GM12878 (cell line): Measurements from ENCODE around the gene TBCE. TPM values are rescaled to one million over a fixed set of nuclear protein-coding genes. Genes with fewer than 3 reads are reported as not detected.

ENCODE experiments used
- CEBPB ChIP-seq, 2 experiments: fragments of 150-350 bp in 1 of 2; IDR thresholded peaks; 2 replicates each; pipeline ENCODE4 v1.6.1; 2012 to 2014; ENCODE audit warnings: low read depth in 2 of 2, low read length in 2 of 2, borderline replicate concordance in 1 of 2, inconsistent platforms in 1 of 2
- HDAC2 ChIP-seq: fragments of 200-600 bp; sonication (generic); IDR thresholded peaks from 2 replicates; pipeline ENCODE4 v1.6.1; 2017
- IRF4 ChIP-seq: IDR thresholded peaks from 2 replicates; pipeline ENCODE4 v1.6.1; 2011; ENCODE audit warnings: low read depth, low read length
- MTA2 ChIP-seq: fragments of 450-650 bp; IDR thresholded peaks from 2 replicates; pipeline ENCODE4 v1.6.1; 2016; ENCODE audit warnings: low read depth, mild to moderate bottlenecking, moderate library complexity
- SPI1 ChIP-seq: IDR thresholded peaks from 2 replicates; pipeline ENCODE4 v1.6.1; 2011; ENCODE audit warnings: low read depth, mild to moderate bottlenecking, low read length, moderate library complexity, borderline replicate concordance; ENCODE audit not compliant: insufficient read depth
- polyA plus RNA-seq, 11 experiments: library from polyadenylated mRNA; depleted of rRNA in 4 of 11; unstranded in 6 of 11; stranded (reverse) in 5 of 11; fragments of >200 nt; fragmentation: Nextera tagmentation in 4 of 11; fragmentation: Illumina TruSeq in 1 of 11; extraction: Ambion mirVana in 4 of 11; extraction: Trizol in 1 of 11; gene quantifications; 1 replicate in 1 of 11; 2 replicates in 10 of 11; pipeline versions ENCODE4 v1.2.1 to v1.2.3, GENCODE V29; 2011 to 2016; ENCODE audit warnings: inconsistent platforms in 2 of 11, missing spikeins in 2 of 11, low read depth in 1 of 11
- total RNA-seq, 4 experiments: library from RNA; depleted of rRNA in 3 of 4; stranded (reverse); fragments of >200 nt in 3 of 4; fragmentation: Illumina TruSeq in 1 of 4; extraction: Trizol in 1 of 4; gene quantifications; 2 replicates each; pipeline versions ENCODE4 v1.2.1 to v1.2.3, GENCODE V29; 2013 to 2021
- TF ChIP-seq, protein P1 (sequence below): fragments of 450-650 bp; IDR thresholded peaks from 2 replicates; pipeline ENCODE4 v1.6.1; 2017; ENCODE audit warnings: mild to moderate bottlenecking, moderate library complexity
- TF ChIP-seq, protein P2 (sequence below): fragments of 450-650 bp; formaldehyde crosslinking; IDR thresholded peaks from 2 replicates; pipeline ENCODE4 v1.4.0; 2022; ENCODE audit warnings: mild to moderate bottlenecking, moderate library complexity

The TBCE gene
- total and polyA plus RNA-seq, 10 of the 15 experiments (the other 5 are each of a cell fraction or from before 2014, with no cell fraction given), result 22.7 to 48.7 (median 29.2) TPM

DNA sequence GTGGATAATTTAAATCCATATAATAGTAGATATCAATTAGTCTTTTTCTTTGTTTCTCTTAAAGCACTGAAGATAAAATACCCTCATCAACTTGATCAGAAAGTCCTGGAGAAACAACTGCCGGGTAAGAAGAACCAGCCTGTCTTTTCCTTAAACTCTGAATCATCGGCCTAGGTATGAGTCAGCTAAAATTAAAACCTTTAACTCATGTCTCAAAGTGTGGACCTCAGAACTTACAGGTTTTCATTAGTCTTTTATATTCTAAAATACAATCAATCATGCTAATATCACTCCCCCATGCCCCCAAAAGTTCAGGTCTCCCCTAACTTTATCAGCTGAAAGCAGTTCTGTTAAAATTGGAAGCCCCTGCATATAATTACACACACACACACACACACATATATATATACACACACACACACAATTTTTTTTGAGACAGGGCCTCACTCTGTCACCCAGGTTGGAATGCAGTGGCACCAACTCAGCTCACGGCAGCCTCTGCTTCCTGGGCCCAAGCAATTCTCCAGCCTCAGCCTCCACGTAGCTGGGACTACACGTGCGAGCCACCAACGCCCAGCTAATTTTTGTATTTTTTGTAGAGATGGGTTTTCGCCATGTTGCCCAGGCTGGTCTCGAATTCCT lies 75.7 kb downstream of the TBCE start (continued):
- TF ChIP-seq, protein P1, sequence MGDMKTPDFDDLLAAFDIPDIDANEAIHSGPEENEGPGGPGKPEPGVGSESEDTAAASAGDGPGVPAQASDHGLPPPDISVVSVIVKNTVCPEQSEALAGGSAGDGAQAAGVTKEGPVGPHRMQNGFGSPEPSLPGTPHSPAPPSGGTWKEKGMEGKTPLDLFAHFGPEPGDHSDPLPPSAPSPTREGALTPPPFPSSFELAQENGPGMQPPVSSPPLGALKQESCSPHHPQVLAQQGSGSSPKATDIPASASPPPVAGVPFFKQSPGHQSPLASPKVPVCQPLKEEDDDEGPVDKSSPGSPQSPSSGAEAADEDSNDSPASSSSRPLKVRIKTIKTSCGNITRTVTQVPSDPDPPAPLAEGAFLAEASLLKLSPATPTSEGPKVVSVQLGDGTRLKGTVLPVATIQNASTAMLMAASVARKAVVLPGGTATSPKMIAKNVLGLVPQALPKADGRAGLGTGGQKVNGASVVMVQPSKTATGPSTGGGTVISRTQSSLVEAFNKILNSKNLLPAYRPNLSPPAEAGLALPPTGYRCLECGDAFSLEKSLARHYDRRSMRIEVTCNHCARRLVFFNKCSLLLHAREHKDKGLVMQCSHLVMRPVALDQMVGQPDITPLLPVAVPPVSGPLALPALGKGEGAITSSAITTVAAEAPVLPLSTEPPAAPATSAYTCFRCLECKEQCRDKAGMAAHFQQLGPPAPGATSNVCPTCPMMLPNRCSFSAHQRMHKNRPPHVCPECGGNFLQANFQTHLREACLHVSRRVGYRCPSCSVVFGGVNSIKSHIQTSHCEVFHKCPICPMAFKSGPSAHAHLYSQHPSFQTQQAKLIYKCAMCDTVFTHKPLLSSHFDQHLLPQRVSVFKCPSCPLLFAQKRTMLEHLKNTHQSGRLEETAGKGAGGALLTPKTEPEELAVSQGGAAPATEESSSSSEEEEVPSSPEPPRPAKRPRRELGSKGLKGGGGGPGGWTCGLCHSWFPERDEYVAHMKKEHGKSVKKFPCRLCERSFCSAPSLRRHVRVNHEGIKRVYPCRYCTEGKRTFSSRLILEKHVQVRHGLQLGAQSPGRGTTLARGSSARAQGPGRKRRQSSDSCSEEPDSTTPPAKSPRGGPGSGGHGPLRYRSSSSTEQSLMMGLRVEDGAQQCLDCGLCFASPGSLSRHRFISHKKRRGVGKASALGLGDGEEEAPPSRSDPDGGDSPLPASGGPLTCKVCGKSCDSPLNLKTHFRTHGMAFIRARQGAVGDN, result no peak
- TF ChIP-seq CEBPB (IDR thresholded peaks at IDR 0.05; ENCODE audit: borderline replicate concordance in 1 of 2, low read depth in 2 of 2, low read length in 2 of 2) (no peak), HDAC2 (no peak), MTA2 (no peak), SPI1 (no peak), IRF4 (no peak)
- TF ChIP-seq, protein P2, sequence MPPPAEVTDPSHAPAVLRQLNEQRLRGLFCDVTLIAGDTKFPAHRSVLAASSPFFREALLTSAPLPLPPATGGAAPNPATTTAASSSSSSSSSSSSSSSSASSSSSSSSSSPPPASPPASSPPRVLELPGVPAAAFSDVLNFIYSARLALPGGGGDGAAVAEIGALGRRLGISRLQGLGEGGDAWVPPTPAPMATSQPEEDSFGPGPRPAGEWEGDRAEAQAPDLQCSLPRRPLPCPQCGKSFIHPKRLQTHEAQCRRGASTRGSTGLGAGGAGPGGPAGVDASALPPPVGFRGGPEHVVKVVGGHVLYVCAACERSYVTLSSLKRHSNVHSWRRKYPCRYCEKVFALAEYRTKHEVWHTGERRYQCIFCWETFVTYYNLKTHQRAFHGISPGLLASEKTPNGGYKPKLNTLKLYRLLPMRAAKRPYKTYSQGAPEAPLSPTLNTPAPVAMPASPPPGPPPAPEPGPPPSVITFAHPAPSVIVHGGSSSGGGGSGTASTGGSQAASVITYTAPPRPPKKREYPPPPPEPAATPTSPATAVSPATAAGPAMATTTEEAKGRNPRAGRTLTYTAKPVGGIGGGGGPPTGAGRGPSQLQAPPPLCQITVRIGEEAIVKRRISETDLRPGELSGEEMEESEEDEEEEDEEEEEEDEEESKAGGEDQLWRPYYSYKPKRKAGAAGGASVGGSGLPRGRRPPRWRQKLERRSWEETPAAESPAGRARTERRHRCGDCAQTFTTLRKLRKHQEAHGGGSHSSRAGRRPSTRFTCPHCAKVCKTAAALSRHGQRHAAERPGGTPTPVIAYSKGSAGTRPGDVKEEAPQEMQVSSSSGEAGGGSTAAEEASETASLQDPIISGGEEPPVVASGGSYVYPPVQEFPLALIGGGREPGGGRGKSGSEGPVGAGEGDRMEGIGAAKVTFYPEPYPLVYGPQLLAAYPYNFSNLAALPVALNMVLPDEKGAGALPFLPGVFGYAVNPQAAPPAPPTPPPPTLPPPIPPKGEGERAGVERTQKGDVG (CRISPR knock-in tag), result no peak
